Transverse colon (tissue), 4 donors: ENCODE data around the gene TOX2. TPM values are rescaled to one million over a fixed set of nuclear protein-coding genes. Genes with fewer than 3 reads are reported as not detected.
A peak's percentile ranks its signal among the peaks of the same experiment; 100 is the strongest.

Experiments used
- DNase-seq: peaks from one replicate; pipeline ENCODE4 v3.0.0-alpha.2; 2019
- H3K27ac ChIP-seq, 4 donors: fragments of 200-600 bp; sonication (generic); 2 replicates each; pipeline ENCODE4 v1.5.1; 2016 to 2018; ENCODE audit warnings: inconsistent platforms in 4 of 4
- H3K27me3 ChIP-seq: fragments of 200-600 bp; sonication (generic); 2 replicates; pipeline ENCODE4 v1.5.1; 2017; ENCODE audit warnings: inconsistent platforms
- H3K36me3 ChIP-seq, 4 donors: fragments of 200-600 bp; sonication (generic); 2 replicates each; pipeline ENCODE4 v1.5.1; 2017 to 2019; ENCODE audit warnings: inconsistent platforms in 4 of 4
- H3K4me1 ChIP-seq, 4 donors: fragments of 200-600 bp; sonication (generic); 2 replicates each; pipeline ENCODE4 v1.5.1; 2017 to 2020; ENCODE audit warnings: inconsistent platforms in 4 of 4
- H3K4me3 ChIP-seq, 4 donors: fragments of 200-600 bp; sonication (generic); 1 replicate in 1 of 4; 2 replicates in 3 of 4; pipeline versions ENCODE4 v1.5.1 to v1.6.1; 2017 to 2019; ENCODE audit warnings: inconsistent platforms in 4 of 4
- H3K9me3 ChIP-seq, 2 donors: fragments of 200-600 bp; sonication (generic); 2 replicates each; pipeline ENCODE4 v1.5.1; 2017 to 2019; ENCODE audit warnings: inconsistent platforms in 2 of 2
- EP300 ChIP-seq: sonication (generic); formaldehyde crosslinking; IDR thresholded peaks from one replicate; pipeline ENCODE4 v1.6.1; 2017; ENCODE audit warnings: antibody characterized with exemption, low read depth
- POLR2A ChIP-seq: fragments of 450-650 bp; IDR thresholded peaks from one replicate; pipeline ENCODE4 v1.6.1; 2016; ENCODE audit warnings: antibody characterized with exemption, mild to moderate bottlenecking, moderate library complexity
- POLR2AphosphoS5 ChIP-seq, 3 donors: sonication (generic); formaldehyde crosslinking; IDR thresholded peaks; one replicate each; pipeline ENCODE4 v1.6.1; 2016; ENCODE audit warnings: antibody characterized with exemption in 3 of 3
- WGBS, 2 donors: methylation state at CpG; one replicate each; pipeline ENCODE4 v1.1.5; 2018; ENCODE audit warnings: low coverage in 1 of 2; 5-methylcytosine and 5-hydroxymethylcytosine counted together
- in situ Hi-C, 4 donors: fragments of 200-750 bp; cut with MboI; loops; one replicate each; pipeline versions ENCODE4 v1.15.0 to v1.15.1; 2017; ENCODE audit warnings: low sequenced_read_pairs in 3 of 4, low pct_ligation_motif_present in 1 of 4, low pct_unique_long_range_greater_than_20kb in 1 of 4
- intact Hi-C: fragments of 100-400 bp; cut with DNase I; formaldehyde crosslinking; loops from one replicate; pipeline ENCODE4 v1.15.1; 2023; ENCODE audit warnings: low total_unique reads
- total RNA-seq, 4 donors: library from RNA; depleted of rRNA; stranded (reverse); fragments of >200 nt; gene quantifications; one replicate each; pipeline ENCODE4 v1.1.0, GENCODE V29; 2016
- TF ChIP-seq, protein P1 (sequence below), 5 experiments: fragments of 200-600 bp in 3 of 5; fragments of 450-650 bp in 2 of 5; sonication (generic) in 3 of 5; IDR thresholded peaks; 1 replicate in 2 of 5; 2 replicates in 3 of 5; pipeline ENCODE4 v1.5.1; 2016 to 2017; ENCODE audit warnings: antibody characterized with exemption in 5 of 5, inconsistent platforms in 3 of 5, mild to moderate bottlenecking in 2 of 5, moderate library complexity in 1 of 5

The TOX2 gene
- total RNA-seq, 4 donors from 2014 or later, result 1.5 to 15.7 (median 6.8) TPM

DNA sequence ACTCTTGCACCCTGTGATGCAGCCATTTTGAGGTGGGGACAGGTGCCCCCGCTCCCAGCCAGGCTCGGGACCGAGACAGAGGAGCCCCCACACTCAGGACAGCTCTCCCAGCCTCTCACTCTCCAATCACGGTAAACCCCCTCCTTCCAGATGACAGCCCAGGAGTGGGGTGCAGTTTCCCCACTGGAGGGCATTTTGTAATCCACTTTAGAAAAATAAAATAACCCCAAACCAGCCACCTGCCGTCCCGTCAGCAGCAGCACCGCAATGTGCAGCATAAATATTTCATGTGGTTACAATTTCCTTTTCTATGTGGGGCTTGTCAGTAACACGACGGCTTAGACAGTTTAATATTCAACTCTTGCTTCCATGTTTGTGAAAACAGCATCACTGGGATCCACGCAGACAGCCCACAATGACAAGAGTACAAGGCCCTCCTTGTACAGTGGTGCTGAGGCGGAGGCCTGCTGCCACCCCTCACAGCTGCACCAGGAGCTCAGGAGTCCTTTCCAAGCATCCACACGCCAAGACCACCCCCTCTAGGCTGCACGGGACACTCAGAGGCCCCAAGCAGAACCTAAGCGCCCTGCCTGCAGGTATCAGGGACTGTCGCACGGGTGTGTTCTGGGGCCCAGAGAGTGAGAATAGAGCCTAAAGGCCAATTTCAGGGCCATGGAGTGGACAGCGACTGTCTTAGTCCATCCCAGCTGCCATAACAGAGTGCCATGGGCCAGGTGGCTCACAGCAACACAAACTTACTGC, 155.7 kb downstream of the TOX2 start:
- no peak for DNase-seq
- 72 to 83% methylated on average over 3 to 17 of the region's 17 CpGs for WGBS, 2 donors
- no peaks in the 10 kb centered on the region for H3K9me3 ChIP-seq
- H3K36me3 ChIP-seq, result no peaks in the 10 kb centered on the region
- TF ChIP-seq POLR2A (no peak), POLR2AphosphoS5 (IDR thresholded peaks at IDR 0.05) (no peak), EP300 (no peak)
- TF ChIP-seq, protein P1, sequence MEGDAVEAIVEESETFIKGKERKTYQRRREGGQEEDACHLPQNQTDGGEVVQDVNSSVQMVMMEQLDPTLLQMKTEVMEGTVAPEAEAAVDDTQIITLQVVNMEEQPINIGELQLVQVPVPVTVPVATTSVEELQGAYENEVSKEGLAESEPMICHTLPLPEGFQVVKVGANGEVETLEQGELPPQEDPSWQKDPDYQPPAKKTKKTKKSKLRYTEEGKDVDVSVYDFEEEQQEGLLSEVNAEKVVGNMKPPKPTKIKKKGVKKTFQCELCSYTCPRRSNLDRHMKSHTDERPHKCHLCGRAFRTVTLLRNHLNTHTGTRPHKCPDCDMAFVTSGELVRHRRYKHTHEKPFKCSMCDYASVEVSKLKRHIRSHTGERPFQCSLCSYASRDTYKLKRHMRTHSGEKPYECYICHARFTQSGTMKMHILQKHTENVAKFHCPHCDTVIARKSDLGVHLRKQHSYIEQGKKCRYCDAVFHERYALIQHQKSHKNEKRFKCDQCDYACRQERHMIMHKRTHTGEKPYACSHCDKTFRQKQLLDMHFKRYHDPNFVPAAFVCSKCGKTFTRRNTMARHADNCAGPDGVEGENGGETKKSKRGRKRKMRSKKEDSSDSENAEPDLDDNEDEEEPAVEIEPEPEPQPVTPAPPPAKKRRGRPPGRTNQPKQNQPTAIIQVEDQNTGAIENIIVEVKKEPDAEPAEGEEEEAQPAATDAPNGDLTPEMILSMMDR (IDR thresholded peaks at IDR 0.05), result no peak
- peak overlapping the region; percentile 9 to 50 (median 30) for H3K27ac ChIP-seq
- intact Hi-C loops (loop anchor here (10.0 kb wide), 1 partner anchor 86 kb away; no protein-coding TSS in a partner anchor), in situ Hi-C loops (no loop called here)
- H3K4me1 ChIP-seq, result no peaks in the 10 kb centered on the region
- no peaks in the 10 kb centered on the region for H3K27me3 ChIP-seq
- H3K4me3 ChIP-seq, result no peak overlapping the region

DNA sequence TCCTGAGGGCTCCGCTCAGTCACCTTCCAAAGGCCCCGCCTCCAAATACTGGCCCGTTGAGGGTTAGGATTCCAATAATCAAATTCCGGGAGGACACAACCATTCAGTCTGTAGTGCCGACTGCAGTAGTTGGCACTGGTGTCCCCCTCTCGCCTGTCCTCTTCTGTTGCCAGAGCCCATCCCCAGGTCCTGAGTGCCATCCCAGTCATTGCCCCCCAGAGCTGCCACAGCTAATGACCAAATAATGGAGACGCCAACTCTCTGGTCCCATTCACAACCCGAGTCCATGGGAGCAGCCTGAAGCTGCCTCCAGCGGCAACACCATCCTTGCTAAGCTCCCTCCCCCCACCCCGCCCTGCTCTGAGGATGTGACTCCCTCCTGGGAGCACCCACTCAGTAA, 156.4 kb downstream of the TOX2 start:
- Histone ChIP-seq H3K27me3 (no peaks in the 10 kb centered on the region), H3K9me3 (no peaks in the 10 kb centered on the region), H3K36me3 (no peaks in the 10 kb centered on the region), H3K4me3 (no peak overlapping the region), H3K27ac (peak overlapping the region in 2 of 4 donors; percentile 48 to 50), H3K4me1 (no peaks in the 10 kb centered on the region)
- TF ChIP-seq EP300, result no peak
- TF ChIP-seq, protein P1 (IDR thresholded peaks at IDR 0.05), result no peak
- TF ChIP-seq POLR2A, result no peak
- TF ChIP-seq POLR2AphosphoS5 (IDR thresholded peaks at IDR 0.05), result no peak
- intact Hi-C loops (loop anchor here (10.0 kb wide), 1 partner anchor 86 kb away; no protein-coding TSS in a partner anchor), in situ Hi-C loops (no loop called here)
- WGBS, 2 donors, result 83% methylated on average over 10 of the region's 10 CpGs; no CpG with 5 or more reads in 1 of the 2 donors
- DNase-seq, result no peak

DNA sequence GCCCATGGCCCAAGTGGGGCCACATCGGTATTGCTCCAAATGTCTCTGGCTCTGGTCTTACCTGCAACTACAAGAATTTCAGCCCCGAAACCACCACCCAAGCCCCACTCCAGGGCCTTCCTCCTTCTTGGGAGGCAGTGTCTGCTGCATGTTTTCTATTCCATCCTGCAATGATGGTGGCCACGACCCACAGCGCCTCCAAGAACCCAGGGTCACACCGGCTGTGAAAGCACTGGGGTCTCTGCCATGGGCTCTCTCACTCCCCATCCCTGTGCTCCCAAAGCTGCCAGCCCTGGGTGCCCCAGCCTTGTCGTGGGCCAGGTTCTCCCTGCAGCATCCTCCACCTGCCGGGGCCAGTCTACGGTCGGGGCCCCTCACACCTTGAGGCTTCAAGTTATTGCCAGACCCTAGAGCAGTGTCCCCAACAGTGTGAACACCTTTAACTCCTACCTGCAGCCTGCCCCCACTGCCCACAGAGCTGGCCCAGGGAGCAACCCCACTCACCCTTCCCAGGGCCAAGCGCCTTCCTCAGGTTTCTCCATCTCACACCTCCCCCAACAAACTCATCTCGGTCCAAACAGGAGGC, 157.0 kb downstream of the TOX2 start:
- no peak for TF ChIP-seq EP300
- TF ChIP-seq, protein P1 (IDR thresholded peaks at IDR 0.05), result no peak
- no peaks in the 10 kb centered on the region for H3K9me3 ChIP-seq
- H3K4me1 ChIP-seq, result no peaks in the 10 kb centered on the region
- no peaks in the 10 kb centered on the region for H3K36me3 ChIP-seq
- no peak overlapping the region for H3K4me3 ChIP-seq
- DNase-seq, result no peak
- intact Hi-C loops (loop anchor here (10.0 kb wide), 1 partner anchor 87 kb away; no protein-coding TSS in a partner anchor), in situ Hi-C loops (no loop called here)
- 87% methylated on average over 11 of the region's 11 CpGs; no CpG with 5 or more reads in 1 of the 2 donors for WGBS, 2 donors
- H3K27ac ChIP-seq, result no peak overlapping the region
- H3K27me3 ChIP-seq, result no peaks in the 10 kb centered on the region

DNA sequence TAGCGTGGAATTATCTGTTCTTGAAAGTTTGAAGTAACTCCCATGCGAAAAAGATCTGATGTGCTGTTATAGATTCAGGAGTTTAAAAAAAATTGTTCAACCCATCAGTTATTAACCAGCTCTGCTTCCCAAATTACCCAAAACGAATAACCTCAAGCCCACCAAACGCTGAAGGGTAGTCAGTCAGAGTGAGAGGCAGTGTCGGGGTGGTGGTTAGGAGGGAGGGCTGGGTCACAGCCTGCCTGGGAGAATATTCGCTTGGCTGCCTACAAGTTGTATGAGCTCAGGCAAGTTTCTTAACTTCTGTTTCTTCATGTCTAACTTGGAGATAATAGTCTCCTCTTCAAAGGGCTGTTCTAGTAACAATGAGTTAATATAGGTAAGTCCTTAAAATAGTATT, 157.7 kb downstream of the TOX2 start:
- 68 to 69% methylated on average over 5 to 6 of the region's 6 CpGs for WGBS, 2 donors

More for the DNA sequence above, 157.7 kb downstream of the TOX2 start:
- in situ Hi-C loops, result no loop called here
- intact Hi-C loops, result loop anchor here (10.0 kb wide), 1 partner anchor 88 kb away; no protein-coding TSS in a partner anchor
- TF ChIP-seq EP300 (no peak), POLR2AphosphoS5 (IDR thresholded peaks at IDR 0.05) (no peak), POLR2A (no peak)
- TF ChIP-seq, protein P1 (IDR thresholded peaks at IDR 0.05), result no peak
- Histone ChIP-seq H3K4me3 (no peak overlapping the region), H3K9me3 (no peaks in the 10 kb centered on the region), H3K4me1 (no peaks in the 10 kb centered on the region), H3K27ac (no peak overlapping the region), H3K27me3 (no peaks in the 10 kb centered on the region), H3K36me3 (no peaks in the 10 kb centered on the region)
- DNase-seq, result no peak
